AG09319 (cell line): ENCODE results near the gene HOXD10.

Experiments used
- DNase-seq: peaks from one replicate; pipeline ENCODE4 v3.0.0-alpha.2; 2010; ENCODE audit warnings: low read depth; ENCODE audit errors: extremely low read depth
- TF ChIP-seq, protein P1 (sequence below): IDR thresholded peaks from 2 replicates; pipeline ENCODE4 v1.5.1; 2011; ENCODE audit warnings: low read depth, mild to moderate bottlenecking, inconsistent platforms, low read length, moderate library complexity

HOXD10 gene

DNA sequence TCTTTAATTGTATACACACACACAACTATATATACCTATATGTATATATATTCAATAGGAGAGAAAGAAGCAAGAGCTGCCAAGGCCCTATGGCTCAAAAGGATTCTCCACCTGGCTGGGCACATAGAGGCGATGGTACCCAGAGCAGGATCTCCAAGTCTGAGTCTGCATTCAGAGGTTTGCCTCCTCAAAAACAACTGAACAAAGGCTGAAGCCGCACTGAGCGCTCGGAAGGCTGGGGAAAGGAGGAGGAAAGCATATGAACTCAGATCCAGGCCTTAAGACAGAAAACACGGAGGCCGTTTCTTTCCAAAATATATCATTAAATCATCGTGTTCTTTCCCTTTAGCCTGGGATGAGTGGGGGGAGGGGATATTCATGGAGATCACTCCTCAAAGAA lies 13.4 kb upstream of the HOXD10 start:
- TF ChIP-seq, protein P1, sequence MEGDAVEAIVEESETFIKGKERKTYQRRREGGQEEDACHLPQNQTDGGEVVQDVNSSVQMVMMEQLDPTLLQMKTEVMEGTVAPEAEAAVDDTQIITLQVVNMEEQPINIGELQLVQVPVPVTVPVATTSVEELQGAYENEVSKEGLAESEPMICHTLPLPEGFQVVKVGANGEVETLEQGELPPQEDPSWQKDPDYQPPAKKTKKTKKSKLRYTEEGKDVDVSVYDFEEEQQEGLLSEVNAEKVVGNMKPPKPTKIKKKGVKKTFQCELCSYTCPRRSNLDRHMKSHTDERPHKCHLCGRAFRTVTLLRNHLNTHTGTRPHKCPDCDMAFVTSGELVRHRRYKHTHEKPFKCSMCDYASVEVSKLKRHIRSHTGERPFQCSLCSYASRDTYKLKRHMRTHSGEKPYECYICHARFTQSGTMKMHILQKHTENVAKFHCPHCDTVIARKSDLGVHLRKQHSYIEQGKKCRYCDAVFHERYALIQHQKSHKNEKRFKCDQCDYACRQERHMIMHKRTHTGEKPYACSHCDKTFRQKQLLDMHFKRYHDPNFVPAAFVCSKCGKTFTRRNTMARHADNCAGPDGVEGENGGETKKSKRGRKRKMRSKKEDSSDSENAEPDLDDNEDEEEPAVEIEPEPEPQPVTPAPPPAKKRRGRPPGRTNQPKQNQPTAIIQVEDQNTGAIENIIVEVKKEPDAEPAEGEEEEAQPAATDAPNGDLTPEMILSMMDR, result no peak
- DNase-seq, result no peak

- DNase-seq, result no peak
Measured at GRCh38 chr2:176103742-176104315, 12.7 kb upstream of the HOXD10 start.

GRCh38 chr2:176104316-176105077 lies 12.1 kb upstream of the HOXD10 start:
- no peak for DNase-seq
- TF ChIP-seq, protein P1, result no peak

More at GRCh38 chr2:176103742-176104315, 12.7 kb upstream of the HOXD10 start:
- TF ChIP-seq, protein P1, result no peak

- DNase-seq, result no peak
Measured at GRCh38 chr2:176105078-176105729, 11.4 kb upstream of the HOXD10 start.

DNA sequence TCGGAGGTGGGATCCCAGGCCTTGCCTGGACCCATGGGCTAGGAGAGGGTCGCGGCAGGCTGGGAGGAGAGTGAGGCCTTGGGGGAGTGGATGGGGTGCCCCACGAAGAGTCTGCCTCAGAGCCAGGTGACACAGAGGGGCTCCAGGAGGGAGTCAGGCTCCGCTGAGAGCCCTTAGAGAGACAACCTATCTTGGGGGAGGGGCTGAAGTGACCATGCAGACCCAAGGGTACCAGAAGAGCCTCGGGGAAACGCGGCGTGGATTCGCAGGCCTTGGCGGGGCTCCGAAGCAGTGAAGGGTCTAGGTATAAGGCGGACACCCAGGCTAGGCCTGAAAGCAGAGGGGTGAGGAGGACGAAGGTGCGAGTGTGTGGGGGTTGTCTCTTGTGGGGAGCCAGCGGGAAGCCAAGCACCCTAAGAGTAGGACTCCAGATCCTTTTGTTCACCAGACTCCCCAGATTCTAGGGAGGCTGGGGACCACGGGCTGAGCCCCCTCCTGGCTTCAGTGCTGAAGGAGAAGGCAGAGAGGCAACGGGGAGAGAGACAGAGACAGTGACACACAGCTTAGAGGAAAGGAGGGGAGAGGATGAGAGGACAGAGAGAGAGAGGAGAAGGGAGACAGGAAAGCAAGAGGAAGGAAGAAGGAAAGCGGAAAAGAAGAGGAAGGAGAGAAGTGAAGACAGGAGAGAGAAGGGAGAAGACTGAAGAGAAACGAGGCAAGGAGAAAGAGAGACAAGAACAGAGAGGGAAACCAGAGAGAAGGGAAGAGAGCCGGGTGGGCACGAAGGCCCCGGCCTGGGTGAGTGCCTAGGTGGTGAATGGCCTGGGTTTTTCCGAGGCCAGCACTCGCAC lies 10.6 kb upstream of the HOXD10 start:
- DNase-seq, result no peak
- TF ChIP-seq, protein P1, result no peak

More at GRCh38 chr2:176105078-176105729, 11.4 kb upstream of the HOXD10 start:
- TF ChIP-seq, protein P1, result no peak

- no peak for DNase-seq
- TF ChIP-seq, protein P1, result no peak
Measured at GRCh38 chr2:176106581-176107539, 9.7 kb upstream of the HOXD10 start, which contains the start of gene HOXD11. Gene HOXD11, plus strand, starts transcription at chr2:176107280. Its CDS starts 76 bp downstream, at chr2:176107356.
